GM19452 (cell line): Measurements from ENCODE around the gene NTSR1.

Experiments
- ATAC-seq: cut with Tn5 transposase; IDR thresholded peaks from one replicate; pipeline ENCODE4 v1.9.1; 2021; ENCODE audit not compliant: unreplicated experiment

Gene NTSR1

DNA sequence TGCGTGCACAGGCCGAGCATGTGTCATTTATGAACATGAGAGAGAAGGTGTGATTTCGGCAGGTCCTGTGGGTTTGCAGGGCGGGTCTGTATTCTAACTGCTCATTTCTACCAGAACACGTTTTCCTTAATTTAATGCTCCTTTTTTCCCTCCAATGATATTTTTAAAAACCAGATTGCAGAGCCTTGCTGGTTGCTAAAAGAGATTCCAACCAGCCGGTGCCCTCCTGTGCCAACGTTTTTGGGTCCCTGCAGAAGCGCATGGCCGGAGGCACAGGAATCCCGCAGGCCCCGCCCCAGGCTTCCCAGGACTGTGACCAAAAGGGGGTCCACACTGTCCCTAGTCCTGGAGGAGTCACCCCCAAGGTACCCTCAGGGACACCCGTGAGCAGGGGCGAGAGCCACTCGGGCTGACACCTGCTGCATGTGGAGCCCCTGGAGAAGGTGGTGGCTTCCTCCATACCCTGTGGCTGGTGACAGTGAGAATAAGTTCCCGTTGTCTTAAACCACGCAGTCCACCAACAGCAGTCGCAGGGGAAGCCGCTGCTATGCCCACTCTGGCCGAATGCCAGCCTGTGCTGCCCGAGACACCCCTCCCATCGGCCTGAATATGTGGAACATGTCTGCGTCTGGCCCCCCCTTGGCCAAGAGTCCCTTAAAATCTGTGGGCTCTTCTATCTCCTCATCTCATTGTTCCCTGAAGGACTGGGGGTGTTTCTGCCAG is 15.7 kb upstream of the NTSR1 start:
- no peak for ATAC-seq

DNA sequence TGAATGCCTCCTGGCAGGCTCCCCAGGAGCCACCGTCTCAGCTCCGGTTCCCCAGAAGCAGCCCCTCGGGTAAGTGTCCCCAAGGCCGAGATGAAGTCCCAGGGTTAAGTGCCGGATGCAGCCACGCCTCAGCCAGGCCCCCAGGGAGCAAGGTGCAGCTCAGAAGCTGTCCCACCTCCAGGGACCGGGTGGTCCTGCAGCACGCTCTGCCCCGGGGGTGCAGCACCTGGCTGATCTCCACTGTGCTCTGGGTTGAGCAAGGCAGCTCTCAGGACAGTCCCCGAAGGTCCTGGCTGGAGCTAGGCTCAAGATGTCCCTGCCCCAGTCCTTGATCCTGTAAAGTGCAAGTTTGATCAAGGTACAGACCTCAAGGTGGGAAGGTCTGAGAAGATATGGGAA is 15.1 kb upstream of the NTSR1 start:
- ATAC-seq, result no peak

DNA sequence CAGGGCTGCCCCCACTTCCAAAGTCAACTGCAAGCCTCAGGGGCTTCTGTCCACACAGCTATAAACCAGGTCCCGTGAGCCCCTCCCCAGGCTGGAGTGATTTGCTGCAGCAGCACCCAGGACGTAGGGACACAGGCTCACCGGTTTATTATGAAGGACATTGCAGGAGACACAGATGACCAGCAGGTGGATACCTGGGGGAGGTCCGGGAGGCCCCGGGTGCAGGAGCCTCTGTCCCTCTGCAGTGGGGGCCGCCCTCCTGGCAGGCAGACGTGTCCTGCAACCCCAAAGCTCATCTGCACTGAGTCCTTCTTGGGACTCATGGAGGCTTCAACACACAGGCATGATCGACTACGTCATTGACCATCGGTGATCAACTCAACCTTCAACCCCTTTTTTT is 14.5 kb upstream of the NTSR1 start:
- ATAC-seq, result no peak

DNA sequence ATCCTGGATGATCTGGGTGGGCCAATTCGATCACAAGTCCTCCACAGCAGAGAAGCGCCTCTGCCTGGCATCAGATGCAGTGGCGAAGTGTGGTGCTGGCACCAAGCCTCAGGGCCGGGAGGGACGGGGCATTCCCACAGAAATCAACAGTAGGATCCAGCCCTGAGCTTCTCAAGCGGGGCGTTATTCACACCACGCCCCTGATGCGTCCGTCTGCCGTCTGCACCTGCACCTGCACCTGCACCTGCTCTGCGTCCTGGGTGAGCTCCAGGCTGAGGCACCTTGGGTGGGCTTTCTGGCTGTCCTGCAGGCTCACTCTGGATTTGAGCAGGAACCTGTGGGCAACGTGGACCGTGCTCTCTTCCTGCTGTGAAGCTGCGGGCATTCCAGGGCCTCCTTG is 13.8 kb upstream of the NTSR1 start:
- ATAC-seq, result no peak

DNA sequence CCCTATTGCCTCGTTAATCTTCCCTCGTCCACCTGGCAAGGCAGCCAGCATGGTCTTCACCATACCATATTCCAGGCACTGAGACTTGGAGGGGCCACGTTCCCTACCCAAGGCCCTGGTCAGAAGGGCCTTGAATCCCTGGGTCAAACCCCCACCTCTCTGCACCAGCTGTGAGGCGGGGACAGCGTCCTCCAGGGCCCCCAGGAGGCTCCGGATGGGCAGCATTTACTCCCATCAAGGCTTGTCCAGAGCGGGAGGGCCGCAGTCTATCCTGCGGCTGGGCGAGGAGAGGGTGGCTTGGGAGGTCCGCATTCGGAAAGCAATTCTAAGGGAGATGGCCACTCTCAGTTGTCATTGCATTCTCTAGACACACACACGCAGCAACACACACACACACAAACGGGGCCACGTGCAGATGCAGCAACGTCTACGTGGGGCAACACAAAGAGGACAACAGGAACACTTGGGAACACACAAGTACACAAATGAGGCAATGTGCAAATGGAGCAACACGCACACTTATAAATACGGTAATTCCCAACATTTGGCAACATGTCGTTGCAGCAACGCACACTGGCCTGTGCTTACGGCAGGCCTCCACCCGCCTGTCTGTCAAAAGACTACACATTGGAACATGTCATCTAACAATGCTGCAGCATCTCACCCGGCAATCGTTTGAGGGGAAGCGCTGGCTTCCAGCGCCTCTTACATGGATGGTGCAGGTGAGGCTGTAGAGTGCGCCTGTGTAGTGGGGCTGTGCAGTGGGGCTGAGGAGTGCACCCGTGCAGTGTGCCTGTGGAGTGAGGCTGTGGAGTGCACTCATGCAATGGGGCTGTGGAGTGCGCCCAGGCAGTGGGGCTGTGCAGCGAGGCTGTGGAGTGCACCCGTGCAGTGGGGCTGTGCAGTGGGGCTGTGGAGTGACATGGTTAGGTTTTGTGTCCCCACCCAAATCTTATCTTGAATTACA is 12.9 kb upstream of the NTSR1 start:
- ATAC-seq, result no peak

DNA sequence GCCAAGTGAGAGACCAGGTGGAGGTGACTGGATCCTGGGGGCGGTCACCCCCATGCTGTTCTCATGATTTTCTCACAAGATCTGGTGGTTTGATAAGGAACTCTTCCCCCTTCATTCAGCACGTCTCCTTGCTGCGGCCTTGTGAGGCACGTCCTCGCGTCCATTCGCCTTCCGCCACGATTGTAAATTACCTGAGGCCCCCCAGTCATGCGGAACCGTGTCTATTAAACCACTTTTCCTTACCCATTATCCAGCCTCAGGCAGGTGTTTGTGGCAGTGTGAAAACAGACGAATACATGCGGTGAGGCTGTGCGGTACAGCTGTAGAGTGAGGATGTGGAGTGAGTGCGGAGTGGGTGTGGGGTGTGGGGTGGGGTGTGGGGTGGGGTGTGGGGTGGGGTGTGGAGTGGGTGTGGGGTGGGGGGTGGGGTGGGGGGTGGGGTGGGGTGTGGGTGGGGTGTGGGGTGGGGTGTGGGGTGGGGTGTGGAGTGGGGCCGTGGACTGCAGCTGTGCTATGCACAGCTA is 12.1 kb upstream of the NTSR1 start:
- no peak for ATAC-seq

DNA sequence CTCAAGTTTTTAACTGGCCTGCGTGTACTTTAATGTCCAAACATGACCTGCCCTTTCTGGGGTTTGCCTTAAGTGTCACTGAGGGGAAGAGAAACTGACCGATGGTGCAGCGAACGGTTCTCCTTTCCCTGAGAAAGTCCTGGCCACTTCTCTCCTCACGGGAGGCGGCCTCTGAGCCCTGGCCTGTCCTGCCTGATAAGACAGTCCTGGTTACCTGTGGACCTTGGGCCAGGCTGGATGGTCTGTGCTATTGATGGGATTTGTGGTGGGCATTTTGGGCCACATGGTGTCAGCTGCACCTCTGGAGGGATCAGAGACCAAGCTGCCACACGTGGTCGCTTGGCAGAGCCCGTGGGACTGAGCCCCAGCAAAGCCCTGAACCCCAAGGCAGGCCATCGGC is 11.6 kb upstream of the NTSR1 start:
- ATAC-seq, result no peak

DNA sequence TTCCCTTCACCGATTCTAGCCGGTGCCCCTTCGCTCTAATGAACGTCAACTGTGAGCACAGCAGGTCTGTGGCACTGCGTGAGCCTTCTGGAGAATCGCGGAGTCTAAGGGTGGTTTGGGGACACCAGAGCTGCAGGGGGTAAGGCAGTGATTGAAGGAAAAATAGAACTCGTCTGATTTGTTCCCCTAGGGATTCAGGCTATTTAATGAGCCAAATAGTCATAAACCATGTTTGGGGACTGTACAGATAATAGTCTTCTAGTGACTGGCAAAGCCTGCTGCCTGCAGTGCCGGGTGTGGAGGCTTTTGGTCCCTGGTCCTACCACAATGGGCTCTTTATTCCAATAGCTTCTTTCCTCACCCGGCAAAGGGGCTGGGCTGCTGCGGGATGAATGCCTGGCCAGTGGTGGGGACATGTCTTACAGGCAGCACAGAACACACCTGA is 11.1 kb upstream of the NTSR1 start:
- no peak for ATAC-seq

DNA sequence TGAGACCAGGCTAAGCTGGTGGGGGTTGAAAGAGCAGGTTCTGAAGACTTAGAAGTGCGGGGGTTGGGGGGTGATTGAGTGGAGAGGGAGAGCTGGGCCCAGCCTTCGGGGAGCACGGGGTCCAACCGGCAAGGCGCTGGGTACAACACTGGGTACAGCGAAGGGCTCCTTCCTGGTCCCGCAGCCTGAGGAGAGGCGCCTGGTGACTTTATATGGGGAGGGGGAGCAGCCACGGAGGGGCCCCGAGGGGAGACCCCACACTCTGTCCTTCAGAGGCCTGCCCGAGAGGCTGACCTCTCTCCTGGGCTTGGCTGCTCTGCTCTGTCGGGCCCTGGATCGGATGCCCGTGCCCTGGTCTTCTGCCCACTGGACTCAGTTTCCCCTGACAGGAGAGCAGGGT is 10.4 kb upstream of the NTSR1 start:
- no peak for ATAC-seq

DNA sequence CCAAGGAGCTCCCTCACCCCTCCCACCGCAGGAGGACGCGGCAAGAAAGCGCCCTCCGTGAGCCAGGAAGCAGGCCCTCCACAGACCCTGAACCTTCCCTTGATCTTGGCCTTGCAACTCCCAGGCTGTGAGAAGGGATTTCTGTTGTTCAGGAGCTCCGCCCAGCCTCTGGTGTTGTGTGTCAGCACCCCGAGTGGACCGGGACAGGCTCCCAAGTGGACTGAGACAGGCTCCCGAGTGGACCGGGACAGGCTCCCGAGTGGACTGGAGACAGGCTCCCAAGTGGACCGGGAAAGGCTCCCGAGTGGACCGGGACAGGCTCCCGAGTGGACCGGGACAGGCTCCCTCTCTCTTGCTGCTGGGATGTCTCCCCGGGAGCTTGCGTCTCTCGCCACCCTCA is 9.3 kb upstream of the NTSR1 start:
- no peak for ATAC-seq

DNA sequence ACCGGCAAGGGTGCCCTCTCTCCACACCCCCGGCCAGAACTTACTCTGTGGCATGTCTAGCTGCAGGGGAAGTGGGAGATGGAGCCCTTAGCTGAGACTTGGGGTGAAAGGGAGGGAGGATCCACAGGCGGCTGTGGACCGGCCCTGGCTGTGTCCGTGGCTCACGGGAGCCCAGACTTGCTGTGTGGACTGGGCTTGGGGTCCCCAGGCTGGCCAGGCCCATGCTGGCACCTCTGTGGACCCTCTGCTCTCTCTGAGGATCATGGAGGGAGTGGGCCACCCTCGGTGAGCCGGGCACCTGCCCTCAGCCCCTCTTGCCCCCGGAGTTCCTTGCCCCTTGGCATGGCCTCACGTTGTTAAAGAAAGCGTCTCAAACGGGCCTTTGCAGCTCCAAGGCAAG is 8.9 kb upstream of the NTSR1 start:
- ATAC-seq, result no peak

DNA sequence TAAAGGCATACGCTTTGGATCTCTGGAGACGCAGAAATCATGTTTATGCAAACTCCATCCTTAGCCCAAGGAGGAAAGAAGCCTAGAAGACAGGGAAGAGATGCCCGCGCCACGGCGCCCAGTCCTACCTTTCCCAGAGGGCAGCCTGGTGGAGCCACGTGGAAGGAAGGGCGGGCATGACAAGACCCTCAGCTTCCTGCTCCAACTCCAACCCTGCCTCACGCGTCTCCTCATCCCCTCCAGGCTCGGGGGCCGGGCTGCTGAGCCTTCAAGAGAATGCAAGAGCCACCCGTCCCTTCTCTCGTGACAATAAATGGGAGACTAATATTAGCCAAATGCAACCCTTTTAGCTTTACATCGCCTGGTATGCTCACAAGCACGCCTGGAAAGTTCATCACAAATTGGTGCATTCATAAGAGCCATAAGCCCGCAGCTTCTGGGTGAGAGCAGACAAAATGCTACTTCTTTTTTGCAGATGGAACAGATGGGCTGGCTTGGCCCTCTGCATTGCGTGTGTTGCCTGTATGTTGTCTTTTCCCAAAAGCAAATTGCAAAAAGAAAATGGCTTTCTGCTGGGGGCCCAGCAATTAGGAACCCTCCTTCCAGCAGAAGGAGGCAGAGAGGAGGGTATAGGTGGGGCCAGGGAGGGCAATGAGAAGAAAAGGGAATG is 8.2 kb upstream of the NTSR1 start:
- ATAC-seq, result no peak

DNA sequence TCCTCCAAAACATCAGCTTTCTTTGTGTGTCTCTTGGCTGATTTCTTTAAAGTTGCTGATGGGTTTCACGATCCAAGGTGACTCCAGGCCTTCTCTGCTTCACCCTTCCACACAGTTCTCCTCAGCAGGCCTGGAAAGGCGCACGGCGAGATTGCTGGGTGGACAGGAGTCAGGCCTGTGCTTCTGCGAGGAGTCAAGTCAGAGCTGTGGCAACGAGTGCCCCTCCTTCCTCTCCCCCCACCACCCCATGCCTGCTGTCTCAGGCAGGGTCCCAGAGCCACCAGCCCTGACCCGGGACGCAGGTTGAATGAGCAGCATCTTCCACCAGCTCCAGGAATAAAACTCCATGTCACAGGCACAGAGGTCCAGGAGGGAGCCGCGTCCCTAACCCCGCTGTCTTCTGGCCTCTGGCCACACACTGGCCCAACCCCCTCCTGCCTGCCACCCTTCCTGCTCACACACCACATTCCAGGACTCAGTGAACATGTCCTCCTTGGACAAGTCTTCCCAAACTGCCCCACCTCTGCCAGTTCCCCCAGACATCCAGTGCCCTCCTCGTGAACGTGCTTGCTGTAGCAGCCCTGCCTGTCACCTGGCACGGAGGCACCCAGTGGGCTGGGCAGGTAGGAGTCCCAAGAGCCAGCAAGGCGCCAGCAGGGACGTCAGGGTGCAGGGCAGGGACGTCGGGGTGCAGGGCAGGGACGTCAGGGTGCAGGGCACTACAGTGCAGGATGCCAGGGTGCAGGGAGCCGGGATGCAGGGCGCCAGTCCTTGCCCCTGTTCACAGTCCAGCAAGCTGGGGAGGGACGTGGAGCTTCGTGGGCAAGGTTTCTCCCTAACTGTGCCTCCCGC is 7.2 kb upstream of the NTSR1 start:
- ATAC-seq, result no peak

DNA sequence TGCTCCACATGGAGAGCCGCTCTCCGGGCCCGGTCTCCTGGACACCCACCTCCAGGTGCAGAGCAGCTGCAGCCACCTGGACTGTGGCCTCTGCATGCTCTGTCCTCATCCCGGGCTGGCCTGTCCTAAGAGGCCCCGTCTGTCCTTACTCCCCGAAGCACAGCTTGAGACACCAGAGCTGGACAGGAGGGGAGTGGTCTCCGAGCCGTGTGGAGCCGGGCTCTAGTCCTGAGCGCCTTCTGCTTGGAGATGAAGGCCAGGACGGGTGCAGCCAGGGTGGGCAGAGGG is 6.7 kb upstream of the NTSR1 start:
- no peak for ATAC-seq

DNA sequence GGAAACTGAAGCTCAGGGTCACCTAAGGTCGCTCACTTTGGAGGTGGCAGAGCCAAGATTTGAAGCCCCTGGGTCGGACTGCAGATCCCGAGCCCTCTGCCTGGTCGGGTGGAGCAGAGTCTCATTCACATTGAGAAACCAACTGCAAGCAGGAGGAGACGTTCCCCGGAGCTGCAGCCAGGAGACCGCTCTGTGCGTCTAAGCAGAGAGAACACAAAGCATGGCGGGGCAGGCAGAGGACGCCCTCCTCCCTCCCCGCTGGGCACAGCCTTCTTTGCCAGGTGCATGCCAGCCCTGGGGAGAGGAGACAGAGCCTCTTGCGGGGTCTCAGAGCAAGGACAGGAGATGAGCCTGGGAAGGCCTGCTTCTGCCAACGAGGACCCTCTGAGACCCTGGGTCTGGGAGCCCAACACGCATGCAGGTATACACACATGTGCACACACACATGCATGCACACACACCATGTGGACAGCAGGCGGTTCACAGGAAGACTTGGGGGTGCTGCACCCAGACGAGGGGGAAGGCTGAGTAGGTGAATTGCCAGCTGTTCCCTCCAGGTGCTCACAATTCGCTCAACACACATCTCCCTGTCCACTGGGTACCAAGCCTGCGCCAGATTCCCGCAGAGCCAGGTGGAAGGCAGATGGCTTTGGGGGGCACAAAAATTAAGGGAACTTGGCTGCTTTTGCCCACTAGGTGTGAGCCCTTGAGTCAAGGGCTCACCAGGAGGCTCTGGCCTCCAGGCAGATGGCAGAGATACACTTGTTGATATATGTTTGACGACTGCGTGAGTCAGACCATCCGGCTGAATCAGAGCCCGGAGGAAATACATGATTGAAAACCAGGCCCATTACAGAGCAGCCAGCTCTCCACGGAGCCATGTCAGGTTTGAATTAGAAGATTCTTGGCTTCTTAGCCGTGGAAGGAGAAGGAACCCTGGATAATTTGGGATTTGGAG is 5.5 kb upstream of the NTSR1 start:
- no peak for ATAC-seq

DNA sequence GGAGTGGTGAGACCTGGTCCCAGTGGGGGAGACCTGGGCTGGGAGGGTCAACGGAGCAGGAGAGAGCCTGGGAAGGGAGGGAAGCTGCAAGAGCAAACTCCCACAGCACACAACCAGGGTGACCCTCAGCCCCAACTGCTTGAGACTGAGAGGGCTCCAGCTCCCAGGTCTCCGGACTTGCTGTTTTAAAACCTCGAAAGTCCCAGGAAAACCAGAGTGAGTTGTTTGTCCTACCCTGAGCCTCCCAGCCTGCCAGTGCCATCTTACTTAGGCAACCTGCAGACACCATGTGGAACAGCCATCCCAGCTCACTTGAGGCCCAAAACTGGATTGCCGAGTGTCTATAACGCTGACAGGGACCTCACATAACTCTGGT is 4.8 kb upstream of the NTSR1 start:
- ATAC-seq, result no peak

DNA sequence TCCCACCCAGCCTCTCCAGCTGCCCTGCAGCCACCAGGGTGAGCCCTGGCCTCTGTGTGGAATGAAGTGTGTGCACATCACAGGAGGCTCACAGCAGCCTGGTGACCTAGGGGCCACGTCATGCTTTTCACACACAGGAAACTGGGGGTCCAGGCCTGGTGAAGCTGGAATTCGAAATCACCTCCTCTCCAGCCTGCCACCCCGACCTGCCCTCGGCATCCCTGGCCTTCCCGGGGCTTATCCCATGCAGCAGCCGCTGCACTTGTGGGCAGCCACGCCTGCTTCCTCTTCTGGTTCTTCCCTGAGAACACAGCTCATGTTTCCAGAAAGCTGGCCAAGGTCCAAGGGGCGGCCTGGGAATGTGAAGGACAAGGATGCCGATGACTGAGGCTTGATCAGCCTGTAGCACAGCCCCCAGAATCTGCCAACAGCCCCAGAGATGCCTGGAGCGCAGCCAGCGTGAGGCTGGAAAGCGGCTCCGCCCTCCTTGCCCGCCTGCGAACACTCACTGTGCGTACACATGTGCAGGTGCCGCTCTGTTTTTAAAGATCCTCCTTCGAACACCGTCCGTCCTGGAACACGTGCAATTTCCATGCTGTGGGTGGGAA is 4.2 kb upstream of the NTSR1 start:
- no peak for ATAC-seq

DNA sequence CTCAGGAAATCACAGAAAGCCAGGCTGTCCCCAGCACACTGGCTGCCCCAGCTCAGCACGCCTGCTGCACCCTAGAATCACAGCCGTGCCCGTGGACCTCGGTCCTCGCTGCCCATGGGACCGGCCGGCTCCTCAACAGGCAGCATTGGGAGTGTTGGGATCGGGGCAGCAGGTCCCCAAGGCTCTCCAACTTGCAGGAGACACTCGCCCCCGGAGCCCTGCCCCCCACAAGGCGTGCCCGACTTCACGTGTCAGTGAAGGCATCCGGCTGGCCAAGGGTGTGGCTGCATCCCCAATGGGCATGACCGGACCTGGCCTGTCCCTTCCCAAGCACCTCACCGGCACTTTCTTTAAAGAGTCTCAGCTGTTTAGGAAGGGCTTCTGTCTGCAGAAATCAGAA is 3.0 kb upstream of the NTSR1 start:
- no peak for ATAC-seq

DNA sequence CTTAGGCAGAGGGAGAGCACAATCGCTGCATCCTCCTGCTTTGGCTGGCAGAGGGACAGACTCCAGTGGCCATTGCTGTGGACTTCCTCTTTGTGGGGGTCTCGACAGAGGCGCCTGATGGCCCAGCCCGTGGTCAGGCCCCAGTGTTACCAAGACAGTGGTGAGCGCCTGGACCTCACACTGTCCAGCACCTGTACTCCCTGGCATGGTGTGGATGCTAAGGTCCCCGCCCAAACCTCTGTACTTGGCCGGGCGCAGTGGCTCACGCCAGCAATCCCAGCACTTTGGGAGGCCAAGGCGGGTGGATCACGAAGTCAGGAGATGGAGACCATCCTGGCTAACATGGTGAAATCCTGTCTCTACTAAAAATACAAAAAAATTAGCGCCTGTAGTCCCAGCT is 2.3 kb upstream of the NTSR1 start:
- no peak for ATAC-seq
